Measurements from ENCODE around the gene ZYX. TPM values are rescaled to one million over a fixed set of nuclear protein-coding genes. Genes with fewer than 3 reads are reported as not detected.

The ZYX gene, protein sequence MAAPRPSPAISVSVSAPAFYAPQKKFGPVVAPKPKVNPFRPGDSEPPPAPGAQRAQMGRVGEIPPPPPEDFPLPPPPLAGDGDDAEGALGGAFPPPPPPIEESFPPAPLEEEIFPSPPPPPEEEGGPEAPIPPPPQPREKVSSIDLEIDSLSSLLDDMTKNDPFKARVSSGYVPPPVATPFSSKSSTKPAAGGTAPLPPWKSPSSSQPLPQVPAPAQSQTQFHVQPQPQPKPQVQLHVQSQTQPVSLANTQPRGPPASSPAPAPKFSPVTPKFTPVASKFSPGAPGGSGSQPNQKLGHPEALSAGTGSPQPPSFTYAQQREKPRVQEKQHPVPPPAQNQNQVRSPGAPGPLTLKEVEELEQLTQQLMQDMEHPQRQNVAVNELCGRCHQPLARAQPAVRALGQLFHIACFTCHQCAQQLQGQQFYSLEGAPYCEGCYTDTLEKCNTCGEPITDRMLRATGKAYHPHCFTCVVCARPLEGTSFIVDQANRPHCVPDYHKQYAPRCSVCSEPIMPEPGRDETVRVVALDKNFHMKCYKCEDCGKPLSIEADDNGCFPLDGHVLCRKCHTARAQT
- polyA plus RNA-seq (ENCODE audit: insufficient read length in 4 of 4) = 100 to 1,000 TPM in 1 of 4 donors, 10 to 100 TPM in 3; 75.8 to 120 (median 89.8) TPM

DNA sequence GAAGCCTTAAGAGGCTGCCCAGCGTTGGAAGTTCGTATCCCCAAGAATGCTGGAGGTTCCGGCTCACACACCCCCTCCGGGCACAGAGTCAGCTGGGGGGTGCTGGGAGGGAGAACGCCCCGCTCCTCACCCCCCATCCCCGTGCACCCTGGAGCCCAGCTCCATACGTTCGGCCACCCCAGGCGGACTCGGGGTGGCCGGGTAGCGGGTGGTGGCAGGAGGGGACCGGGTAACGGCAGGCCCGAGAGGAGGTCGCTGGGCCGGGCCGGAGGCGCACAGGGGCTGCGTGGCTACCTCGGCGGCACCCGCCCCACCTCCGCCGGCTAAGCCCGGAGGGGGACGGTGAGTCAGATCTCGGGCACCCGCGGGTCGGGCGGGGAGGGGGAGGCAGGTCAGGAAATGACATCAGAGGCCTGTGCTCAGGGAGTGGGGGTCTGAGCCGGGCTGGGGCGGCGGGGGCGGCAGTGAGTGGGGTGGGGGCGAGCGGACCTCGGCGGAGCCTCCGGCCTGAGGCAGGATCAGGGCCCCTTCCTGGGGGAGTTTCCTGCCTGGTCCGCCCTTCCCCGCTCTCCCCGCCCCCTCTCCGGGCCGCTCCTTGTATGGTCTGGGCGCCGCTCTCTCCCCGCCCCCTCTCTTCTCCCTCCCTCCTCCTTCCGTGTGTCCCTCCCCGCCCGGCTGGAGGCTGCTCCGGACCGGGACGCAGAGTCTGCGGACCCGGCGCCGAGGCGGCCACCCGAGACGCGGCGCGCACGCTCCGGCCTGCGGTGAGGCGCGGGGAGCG lies at the start of gene ZYX:
TSS of gene ZYX (plus strand) at position 700 of the 781 bp plus-strand sequence. CDS start 227 bp downstream, outside the sequence.
- DNase-seq (ENCODE audit: low read depth in 4 of 4, low spot score in 3 of 4) = peak; percentile 80 to 82 (median 82)

DNA sequence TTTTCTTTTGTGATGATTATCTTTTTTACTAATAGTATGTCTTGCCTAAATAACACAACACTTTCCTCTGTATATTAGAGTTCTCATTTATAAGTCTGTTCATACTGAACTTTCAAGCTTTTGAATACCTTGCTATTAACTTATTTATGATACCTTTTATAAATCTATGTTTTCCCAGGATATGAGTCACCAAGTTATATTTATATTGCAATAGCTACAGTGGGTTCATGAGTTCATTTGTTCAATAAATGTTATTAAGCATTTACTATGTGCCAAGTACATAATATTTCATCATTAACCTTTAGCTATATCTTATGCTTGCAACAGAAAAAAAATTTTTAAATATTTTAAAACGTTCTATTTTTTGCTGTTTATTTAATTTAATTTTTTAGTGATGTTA lies 46.9 kb upstream of the ZYX start:
- no peak for DNase-seq (ENCODE audit: low read depth in 4 of 4, low spot score in 3 of 4)

DNA sequence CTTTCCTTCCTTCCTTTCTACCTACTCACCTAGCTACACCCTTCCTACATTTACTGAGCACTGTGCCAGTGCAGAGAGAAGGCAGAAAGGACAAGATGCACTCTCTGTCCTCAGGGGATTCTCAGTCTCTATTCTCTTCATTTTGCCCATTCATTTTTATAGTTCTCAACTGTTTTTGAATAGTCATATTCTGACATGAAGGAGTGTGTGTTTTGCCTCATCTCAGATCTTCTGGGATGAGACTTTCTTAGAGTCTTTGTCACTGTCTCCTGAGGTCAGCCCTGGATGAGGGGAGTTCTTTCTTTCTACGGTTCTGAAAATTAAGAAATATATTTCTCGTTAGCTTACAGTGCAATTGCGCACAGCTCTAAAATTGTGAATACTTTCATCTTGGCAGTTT lies 43.9 kb upstream of the ZYX start:
- DNase-seq (ENCODE audit: low read depth in 4 of 4, low spot score in 3 of 4) = no peak

DNA sequence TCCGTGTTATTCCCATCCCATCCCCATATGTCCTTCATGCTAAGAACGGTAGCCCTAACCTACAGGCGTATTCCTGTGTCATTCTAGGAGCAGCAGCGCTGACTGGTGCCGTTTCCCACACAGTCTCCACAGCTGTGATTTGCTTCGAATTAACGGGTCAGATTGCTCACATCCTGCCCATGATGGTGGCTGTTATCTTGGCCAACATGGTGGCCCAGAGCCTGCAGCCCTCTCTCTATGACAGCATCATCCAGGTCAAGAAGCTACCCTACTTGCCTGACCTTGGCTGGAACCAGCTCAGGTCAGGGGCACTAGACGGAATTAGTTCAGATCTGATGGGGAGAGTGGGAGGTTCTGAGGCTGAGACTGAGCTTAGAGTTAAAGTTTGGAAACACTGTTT lies 39.3 kb upstream of the ZYX start:
- DNase-seq (ENCODE audit: low read depth in 4 of 4, low spot score in 3 of 4) = no peak

DNA sequence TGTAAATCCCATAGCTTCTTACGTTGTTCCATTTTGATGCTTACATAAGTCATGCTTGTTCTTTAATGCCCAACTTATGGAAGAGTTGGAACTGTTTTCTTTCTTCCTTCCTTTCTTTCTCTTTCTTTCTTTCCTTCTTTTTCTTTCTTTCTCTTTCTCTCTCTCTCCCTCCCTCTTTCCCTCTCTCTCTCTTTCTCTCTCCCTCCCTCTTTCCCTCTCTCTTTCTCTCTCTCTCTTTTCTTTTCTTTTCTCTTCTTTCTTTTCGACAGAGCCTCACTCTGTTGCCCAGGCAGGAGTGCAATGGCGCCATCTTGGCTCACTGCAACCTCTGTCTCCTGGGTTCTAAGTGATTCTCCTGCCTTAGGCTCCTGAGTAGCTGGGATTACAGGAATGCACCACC lies 37.5 kb upstream of the ZYX start:
- DNase-seq (ENCODE audit: low read depth in 4 of 4, low spot score in 3 of 4) = no peak

DNA sequence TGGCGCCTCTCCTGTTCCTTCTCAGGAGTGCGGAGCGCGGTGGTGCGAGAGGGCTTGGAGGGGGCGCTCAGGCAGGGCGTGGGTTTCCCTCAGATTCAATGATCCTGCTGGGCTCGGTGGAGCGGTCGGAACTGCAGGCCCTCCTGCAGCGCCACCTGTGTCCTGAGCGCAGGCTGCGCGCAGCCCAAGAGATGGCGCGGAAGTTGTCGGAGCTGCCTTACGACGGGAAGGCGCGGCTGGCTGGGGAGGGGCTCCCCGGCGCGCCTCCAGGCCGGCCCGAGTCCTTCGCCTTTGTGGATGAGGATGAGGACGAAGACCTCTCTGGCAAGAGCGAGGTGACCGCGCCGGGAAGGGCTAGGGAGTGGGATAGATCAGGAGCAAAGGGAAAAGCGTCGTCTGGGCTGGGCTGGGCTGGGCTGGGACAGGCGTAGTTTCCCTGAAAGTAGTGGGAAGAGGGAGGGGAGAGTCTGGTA lies 35.7 kb upstream of the ZYX start:
- peak in 3 of 4 donors; percentile 36 to 54 (median 48) for DNase-seq (ENCODE audit: low read depth in 4 of 4, low spot score in 3 of 4)

DNA sequence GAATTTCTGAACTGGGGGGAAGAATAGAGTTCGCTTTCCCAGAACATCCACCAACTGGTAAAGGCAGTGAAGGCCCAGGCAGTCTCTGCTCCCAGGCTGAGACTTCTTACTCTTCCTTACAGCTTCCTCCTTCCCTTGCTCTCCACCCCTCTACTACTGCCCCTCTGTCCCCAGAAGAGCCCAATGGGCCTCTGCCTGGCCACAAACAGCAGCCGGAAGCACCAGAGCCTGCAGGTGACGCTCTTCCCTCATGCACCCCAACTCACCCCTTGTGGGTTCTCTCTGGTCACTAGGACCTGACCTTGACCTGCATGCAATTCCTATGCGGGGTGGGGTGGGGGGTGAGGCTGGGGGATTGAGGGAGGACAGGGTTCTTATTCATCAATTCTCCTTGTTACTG lies 35.1 kb upstream of the ZYX start:
- no peak for DNase-seq (ENCODE audit: low read depth in 4 of 4, low spot score in 3 of 4)

DNA sequence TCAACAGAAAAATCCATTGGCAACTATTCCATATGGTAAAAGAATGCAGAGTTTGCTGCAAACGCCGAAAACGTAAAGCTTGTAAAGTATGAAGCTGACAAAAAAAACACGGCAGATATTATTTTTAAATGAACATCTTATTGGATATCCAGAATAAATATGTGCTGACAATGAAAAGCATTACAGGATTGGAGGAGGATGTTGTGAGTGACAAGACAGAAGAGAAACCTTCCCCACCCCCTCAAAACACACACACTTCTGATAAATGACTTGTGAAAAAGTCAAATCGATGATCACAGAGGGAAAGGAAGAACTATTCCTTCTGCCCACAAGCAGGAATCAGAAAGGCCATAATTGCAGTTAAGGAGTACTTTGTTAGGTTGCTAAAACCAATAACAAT lies 33.2 kb upstream of the ZYX start:
- DNase-seq (ENCODE audit: low read depth in 4 of 4, low spot score in 3 of 4) = no peak

DNA sequence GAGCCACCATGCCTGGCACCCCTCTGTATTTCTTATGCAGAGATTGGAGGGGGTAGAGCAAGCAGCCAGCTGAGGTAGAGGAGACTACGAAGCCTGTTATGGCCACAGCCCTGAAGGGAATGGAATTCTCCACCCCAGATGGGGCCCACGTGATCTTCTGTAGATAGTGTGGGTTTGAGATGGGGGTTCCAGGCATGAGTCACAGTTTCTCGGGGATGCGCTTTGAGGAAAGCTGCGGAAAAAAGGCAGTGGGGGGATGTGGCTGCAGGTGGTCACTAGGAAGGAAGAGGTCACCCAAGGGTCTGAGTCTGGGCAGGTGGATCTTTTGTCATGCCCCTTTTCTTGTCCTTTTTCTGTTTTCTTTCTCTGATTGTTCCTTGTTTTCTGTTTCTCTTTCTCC lies 30.1 kb upstream of the ZYX start:
- DNase-seq (ENCODE audit: low read depth in 4 of 4, low spot score in 3 of 4) = no peak

DNA sequence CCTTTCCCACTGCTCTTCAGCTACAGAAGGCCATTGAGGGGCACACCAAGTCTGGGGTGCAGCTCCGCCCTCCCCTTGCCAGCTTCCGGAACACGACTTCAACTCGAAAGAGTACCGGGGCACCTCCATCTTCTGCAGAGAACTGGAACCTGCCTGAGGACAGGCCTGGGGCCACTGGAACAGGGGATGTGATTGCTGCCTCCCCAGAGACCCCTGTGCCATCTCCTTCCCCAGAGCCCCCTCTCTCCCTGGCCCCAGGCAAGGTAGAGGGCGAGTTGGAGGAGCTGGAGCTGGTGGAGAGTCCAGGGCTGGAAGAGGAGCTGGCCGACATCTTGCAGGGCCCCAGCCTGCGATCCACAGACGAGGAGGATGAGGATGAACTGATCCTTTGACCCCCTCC lies 29.6 kb upstream of the ZYX start:
- DNase-seq (ENCODE audit: low read depth in 4 of 4, low spot score in 3 of 4) = no peak

DNA sequence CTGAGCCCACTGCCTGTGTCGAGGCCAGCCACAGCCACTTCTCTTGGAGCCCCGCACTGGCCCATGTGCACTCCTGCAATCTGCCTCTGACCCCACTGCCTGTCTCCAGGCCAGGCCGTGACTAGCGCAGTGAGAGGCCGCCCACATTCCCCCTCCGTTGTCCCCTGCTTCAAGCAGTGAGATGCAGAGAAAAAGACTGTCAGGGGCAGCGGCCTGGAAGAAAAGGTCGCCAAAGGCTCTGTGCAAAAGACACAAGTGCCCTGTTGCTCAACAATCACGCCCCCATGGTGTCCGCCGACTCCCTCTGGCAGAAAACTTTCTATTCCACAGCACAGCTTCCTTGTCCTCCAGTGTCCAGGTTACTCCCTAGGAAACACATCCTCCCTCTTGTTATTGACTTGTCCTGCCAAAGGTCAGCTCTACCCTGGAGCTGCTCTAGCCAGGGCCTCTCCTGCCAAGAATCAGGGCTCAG lies 28.6 kb upstream of the ZYX start:
- no peak for DNase-seq (ENCODE audit: low read depth in 4 of 4, low spot score in 3 of 4)

DNA sequence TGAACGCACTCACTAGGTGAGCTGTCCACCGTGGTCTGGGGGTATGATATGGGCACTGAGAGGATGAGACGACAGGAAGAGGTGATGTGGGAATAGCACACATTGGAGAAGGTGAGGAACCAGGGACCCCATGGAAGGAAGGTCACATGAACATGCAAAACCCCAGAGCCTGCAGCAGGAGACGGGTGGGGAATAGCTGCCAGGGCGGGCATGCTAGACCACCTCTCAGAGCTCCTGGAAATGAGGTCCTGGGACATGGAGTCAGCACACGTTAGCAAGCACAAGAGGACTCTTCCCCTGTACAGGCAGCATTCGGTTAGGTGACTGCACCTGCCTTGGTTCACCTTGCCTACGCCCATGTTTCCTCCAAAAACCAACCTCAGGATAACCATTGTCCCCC lies 26.8 kb upstream of the ZYX start:
- DNase-seq (ENCODE audit: low read depth in 4 of 4, low spot score in 3 of 4) = no peak

DNA sequence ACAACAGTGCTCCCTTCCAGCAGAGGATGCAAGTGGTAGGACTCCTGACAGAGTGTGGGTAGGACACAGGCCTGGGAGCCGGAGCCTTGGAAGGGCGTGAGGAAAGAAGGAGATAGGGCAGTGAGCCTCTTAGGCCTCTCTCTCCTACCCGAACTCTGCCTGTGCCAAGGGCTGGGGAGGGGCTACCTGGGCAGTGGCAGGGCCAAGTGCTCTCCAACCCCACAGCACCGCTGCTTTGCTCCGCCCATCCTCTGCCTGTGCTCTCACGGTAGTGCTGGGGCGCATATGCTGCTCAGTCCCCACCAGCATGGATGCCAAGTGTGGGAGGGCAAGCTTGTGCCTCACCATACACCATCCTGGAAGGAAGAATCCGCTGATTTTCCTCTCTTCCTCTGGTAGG lies 26.2 kb upstream of the ZYX start:
- DNase-seq (ENCODE audit: low read depth in 4 of 4, low spot score in 3 of 4) = no peak

DNA sequence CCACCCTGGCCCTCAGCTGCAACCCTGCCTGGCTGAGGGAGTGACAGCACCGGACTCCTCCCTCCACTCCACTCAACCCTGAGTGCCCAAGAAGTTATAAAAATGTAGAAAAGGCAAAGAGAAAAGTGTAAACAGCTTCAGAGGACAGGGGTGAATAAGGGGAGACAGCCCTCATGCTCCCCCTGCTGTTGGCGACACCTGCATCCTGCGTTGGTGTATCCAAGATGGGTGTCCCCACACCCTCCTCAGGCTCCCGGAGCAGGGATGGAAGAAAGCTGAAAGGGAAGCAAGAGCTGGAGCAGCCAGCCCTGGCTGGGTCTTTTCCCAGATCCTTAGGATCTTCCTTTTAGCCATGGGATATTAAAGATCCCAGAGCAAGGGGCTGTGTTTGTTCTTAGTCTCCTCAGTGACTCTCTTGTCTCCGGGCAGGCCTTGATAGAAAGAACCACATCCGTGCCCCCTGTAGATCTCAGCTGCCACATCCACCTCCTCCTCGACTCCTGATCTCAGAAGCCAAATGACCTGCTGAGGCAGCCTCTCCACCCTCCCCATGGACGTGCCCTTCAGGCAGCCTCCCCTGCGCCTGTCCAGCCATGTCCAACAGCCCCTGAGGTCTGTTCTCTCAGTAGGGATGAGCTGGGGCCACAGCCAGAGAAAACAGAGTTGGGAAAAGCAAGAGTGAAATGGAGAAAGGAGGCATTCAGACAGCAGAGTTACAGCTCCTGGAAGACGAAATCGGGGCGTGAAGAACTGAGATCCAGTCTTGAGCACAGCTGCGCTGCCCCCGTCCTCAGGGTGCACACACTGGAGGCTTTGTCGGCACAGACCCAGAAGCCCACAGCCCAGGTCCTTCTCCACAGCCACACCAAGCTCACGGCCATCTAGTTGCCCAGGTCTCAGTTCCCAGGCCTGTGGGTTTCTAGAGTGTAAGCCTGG lies 25.4 kb upstream of the ZYX start:
- DNase-seq (ENCODE audit: low read depth in 4 of 4, low spot score in 3 of 4) = no peak

DNA sequence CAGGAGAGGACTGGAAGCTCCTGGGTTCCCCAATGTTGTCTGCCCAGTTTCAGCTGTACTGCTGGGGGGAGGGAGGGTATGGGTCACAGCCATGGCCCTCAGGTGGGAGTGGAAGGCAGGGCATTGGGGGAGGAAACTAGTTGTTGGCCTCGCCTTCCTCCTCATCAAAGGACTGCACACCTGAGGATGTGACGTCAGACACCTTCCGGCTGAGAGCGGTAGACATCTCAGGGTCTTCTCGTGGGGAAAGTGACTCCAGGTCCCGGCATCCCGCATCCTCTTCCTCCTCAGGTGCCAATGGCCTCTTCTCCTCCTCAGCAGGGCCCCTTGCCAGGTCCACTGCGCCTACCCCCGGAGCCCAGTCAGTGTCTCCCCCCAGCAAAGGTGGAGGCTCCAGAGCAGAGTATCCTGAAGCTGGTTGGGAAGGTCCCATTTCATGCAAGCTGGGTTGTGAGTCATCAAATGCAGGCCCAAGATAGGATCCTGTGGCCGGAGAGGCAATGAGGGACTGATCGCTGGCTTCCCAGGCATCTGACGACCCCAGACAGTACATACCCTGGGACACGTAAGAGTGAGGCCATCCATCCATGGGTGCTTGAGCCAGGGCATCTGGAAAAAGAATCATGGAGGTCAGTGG lies 24.6 kb upstream of the ZYX start:
- DNase-seq (ENCODE audit: low read depth in 4 of 4, low spot score in 3 of 4) = no peak

DNA sequence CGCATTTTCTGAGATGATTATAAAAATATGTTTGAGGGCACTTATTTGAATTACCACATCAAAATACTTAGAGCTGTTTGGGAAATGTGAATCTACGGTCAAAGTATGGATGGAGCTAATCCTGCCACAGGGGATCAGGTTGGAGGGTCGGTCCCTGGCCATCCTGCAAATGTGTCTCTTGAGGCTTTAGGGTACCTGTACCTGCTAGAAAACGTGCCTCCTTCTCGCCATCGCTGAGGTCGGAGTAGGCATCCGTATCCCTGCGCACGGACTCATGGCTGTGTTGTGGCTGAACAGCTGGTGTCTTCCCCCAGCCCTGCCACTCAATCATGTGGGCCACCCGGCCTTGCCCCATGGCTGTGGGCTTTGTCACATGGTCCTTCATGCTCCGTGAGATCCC lies 22.5 kb upstream of the ZYX start:
- DNase-seq (ENCODE audit: low read depth in 4 of 4, low spot score in 3 of 4) = no peak

DNA sequence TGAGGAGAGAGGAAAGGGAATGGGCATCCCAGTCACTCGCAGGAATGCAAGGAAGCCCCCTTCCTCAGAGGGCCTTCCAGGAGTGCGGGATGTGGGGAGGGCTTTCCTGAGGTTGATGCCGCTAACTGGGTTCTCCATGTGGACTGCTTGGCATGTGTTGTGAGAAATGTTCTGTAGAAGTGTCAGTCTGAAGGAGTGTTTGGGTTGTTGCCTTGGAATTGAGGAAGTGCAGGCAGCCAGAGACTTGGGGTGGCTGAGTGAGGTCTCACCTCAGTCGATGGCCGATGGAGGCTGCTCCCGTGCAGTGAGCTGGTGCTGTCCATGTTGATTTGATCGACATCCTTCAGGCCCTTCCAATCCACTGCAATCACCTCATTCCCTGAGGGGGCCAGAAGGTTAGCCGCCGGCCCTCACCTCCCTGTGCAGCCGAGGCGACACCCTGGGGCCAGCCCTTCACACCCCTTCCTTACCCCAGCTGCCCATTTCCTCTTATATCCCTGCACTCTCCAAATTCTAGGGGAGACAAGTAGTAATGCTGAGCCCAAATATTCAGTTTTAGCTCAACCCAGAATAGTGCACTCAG lies 21.3 kb upstream of the ZYX start:
- no peak for DNase-seq (ENCODE audit: low read depth in 4 of 4, low spot score in 3 of 4)

DNA sequence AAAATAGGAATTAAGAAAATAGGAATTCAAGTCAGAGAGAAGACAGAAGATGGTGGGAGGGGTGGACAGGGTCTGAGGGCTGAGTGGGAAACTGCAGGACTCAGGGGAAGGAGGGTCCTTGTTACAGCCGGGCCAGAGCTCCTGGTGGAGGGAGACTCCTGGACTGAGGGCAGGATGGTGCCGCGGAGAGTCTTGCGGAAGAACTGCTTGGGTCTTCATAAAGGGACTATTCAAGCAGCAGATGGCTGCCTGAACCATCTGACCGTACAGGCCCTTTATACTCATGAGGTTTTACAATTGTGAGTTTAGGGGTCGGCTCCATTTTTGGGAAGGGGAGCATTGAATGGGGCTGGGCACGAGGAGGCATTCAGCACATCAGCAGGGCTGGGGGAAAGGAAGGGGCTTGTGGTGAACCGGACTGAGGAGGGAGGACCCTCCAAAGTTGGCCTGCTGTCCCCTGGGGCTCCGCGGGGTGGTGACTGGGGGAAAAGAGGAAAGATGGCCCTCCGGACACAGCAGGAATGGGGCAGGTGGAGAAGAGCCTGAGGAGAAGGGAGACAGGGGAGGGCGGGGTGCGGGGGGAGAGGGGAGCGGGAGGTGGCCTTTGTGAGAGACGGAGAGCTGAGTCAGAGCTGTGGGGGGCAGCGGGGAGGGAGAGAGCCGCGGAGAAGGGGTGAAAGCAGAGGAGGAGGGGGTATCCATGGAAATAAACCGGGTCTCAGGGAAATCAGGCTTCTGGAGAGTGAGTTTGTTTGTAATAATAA lies 20.2 kb upstream of the ZYX start:
- no peak for DNase-seq (ENCODE audit: low read depth in 4 of 4, low spot score in 3 of 4)

Measured in right renal pelvis (tissue), 4 donors.